GM19467 (cell line): Measurements from ENCODE around the gene BRIP1.
"Not testable (repeated sequence)": the region's sequence is repeated elsewhere in the genome, so short reads cannot be mapped to it uniquely, and the experiment has no call there.

Source experiments
- ATAC-seq: cut with Tn5 transposase; IDR thresholded peaks from one replicate; pipeline ENCODE4 v1.9.1; 2021; ENCODE audit warnings: mild to moderate bottlenecking, moderate library complexity; ENCODE audit not compliant: unreplicated experiment

The BRIP1 gene

DNA sequence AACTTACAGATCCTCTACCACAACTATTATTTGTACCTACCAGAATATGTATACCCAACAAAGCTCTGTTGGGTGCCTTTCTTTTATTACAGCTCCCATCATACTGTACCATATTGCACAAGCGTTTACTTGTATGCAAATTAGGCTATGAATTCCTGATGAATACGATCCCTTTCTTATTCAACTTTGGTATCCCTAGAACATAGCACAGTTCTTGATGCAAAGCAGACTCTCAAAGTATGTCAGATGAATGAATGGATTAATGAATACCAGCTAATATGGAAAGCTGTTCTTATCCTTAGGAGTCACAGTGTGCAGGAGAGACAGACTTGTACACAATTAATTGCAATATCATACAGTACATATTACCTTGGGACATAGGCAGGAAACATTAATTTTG lies 192.6 kb downstream of the BRIP1 start:
- no peak for ATAC-seq

DNA sequence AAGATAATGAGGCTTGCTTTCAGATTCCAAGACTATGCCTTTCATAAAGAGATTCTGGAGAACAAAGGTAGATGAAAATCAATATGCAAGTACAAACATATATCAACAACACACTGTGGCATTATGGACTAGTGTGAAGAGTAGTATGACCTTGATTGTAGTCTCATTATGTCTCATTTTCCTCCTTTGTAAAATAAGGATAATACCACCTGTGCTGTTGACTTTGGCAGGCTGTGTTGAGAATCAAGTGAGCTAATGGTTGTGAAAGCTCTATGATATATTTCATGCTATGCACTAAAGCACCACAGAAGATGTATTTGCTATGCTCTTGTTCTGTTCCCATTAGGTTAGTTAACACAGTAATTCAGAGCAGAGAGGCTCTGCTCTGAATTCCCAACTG lies 193.8 kb downstream of the BRIP1 start:
- ATAC-seq = no peak

DNA sequence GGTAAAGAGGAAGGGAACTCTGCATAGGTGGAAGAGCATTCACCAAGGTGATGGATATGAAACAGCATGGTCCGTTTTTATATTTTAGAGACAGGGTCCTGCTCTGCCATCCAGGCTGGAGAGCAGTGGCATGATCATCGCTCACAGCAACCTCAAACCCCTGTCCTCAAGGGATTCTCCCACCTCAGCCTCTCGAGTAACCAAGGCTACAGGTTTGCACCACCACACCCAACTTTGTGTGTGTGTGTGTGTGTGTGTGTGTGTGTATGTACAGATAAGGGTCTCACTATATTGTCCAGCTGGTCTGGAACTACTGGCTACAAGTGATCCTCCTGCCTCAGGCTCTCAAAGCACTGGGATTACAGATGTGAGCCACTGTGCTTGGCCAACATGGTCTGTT lies 194.8 kb downstream of the BRIP1 start:
- no peak for ATAC-seq

DNA sequence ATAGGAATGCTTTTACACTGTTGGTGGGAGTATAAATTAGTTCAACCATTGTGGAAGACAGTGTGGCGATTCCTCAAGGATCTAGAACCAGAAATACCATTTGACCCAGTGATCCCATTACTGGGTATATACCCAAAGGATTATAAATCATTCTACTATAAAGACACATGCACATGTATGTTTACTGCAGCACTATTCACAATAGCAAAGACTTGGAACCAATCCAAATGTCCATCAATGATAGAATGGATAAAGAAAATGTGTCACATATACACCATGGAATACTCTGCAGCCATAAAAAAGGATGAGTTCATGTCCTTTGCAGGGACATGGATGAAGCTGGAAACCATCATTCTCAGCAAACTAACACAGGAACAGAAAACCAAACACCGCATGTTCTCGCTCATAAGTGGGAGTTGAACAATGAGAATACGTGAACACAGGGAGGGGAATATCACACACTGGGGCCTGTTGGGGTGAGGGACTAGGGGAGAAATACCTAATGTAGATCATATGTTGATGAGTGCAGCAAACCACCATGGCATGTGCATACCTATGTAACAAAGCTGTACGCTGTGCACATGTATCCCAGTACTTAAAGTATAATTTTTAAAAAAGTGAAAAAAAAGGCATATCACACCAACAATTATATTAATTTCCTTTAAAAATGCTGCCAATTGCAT lies 196.8 kb downstream of the BRIP1 start:
- not testable (repeated sequence) for ATAC-seq

DNA sequence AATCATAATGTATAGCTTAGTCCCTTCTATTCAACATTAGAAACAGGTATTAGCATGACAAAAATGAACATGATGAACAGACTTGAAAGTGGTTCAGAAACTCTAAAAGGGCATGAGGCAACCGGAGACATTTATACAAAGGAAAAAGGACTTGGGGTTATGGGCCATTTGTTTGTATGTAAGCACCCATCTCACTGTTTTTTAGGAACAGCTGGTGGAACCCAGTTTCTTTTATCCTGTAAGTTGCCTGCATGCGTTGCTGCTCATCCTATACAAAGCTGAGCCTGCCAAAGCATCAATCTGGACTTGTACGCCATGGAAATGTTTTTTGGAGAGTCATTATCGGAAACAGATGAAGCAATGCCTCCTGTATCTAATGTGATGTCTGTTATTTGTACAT lies 200.0 kb downstream of the BRIP1 start:
- ATAC-seq = no peak

DNA sequence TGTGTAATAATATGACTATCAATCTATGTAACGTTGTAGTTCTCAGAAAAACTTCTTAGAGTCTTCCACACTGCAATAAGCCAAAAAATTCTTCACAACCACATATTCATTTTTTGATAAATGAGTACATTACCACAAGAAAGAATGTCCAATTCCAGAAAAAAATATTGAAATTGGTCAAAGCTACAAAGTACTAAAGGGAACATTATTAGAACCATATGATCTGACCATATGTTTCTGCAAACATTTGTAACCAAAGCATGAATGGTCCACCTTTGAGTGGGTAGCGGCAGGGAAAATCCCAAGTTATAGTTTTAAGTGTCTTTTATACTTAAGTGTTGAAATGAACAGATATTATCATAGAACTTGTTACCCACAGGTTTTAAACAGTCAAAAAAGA lies 200.6 kb downstream of the BRIP1 start:
- ATAC-seq = no peak

DNA sequence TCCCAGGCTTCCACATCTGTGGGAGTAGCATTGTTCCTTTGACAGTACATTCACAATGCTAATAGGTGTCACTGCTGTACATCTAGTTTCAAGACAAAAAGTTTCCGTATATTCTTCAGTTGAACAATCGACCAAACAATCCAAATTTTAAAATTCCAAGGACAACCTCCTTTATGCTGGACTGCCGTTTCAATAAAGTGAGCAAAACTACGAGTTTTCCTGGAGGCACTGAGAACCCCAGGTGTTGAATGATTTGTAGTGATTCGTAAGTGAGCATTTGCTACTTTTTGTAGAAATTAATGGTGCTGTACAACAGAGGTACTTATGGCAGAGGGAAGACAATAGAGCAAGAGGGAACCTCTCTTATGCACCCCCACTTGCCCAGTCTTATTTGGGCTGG lies 201.1 kb downstream of the BRIP1 start:
- ATAC-seq = no peak

DNA sequence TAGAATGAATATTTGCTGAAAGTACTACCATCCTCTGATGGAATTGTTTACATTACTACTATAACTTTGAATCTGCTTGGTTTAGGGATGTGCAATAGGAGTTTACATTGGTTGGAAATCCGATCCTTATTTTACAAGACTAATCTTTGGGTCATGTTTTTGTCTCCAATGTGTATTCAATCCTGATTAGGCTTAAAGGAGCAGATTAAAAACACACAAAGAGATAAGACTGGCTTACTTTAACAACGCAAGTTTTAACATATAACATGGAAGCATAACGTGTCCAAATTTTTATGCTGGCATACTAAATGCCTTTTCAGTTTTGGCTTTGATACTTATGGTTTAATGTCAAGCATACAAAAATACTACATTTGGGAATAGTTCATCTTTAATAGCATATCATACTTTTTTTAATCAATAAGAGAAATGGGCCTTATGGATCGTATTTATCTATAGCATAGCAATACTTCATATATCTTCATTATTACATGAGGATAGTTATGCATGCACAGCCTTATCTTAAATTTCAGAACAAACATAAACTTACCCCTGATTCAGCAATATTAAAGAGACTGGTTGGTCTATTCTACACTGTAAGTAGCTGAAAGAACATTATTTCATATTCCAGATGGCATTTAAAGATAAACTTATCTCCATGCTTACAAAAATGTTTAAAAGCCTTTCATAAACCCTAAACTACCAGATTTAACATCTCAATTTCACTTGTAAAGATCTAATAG lies 202.4 kb downstream of the BRIP1 start:
- no peak for ATAC-seq

DNA sequence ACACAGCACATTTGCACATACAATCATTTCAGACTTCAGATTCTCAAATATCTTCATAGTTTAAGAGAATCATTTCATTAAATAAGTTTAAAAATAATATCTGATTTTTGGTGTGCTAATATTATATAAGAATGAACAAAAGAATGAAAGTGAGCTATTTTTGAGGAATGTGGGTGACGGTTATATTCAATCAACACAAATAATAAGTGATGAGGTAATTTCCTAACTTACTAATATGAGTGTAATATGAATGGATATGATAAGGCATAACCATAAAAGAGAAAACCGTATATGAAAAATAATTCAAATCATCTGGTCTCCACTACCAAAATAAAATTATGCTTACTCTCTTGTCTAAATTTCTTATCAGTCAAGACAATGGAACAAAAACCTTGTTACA lies 203.9 kb downstream of the BRIP1 start:
- no peak for ATAC-seq

DNA sequence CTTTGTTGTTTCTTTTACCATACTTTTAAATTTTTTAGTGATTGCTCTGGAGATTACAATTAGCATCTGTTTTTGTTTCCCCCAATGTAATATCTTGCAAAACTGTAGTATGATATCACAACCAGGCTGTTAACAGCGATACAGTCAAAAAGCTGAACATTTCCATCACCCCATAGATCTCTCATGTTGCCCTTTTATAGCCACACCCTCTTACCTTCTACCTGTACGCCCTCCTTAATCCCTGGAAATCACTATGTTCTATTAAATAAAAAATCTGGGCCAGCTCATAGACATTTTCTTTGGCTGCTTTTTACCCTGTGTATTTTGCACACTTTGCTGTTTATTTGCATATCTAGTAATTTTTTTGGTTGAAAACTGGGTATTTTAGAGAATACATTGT lies 205.1 kb downstream of the BRIP1 start:
- no peak for ATAC-seq

DNA sequence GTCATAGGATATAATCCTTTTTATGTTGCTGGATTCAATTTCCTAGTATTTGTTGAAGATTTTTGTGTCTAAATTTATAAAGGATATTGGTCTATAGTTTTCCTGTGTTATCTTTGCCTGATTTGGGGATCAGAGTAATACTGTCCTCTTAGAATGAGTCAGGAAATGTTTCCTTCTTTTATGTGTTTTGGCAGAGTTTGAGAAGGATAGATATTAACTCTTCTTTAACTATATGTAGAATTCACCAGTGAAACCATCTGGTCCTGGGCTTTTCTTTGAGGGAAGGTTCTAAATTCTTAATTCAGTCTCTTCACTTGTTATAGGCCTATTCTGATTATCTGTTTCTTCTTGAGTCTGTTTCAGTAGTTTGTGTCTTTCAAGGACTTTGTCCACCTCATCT lies 206.0 kb downstream of the BRIP1 start:
- no peak for ATAC-seq

DNA sequence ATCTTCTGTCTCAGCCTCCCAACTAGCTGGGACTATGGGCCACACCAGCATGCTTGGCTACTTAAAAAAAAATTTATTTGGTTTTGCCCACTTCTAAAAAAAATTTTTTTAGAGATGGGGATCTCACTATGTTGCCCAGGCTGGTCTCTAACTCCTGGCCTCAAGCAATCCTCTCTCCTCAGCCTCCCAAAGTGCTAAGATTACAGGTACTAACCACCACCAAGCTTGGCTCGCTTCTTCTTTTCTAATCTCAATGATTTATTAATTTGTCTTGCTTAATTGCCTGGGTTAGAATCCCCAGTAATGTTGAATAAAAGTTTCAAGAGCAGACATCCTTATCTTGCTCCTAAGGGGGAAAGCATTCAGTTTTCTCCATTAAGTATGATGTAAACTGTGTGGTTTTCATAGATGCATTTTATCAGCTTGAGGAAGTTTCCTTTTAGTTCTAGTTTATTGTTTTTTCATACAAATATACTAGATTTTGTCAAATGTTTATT lies 206.6 kb downstream of the BRIP1 start:
- no peak for ATAC-seq

DNA sequence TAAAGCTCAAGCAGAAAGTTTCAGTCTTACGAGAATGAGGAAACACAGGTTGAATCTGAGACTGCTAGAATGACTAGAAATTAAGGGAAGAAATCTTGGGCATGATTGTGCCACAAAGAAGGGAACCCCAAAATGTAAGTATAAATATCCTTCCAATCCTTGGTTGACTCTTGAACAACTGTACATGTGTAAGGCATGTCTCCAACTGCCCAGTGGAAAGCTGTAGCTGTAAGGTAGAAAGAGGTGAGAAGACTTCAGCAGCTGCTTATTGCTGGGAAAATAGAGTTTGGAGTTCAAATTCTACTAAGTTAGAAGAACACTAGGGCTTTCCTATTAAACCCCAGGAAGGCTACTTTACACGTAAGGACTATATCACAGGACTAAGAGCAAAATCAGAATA lies 212.6 kb downstream of the BRIP1 start:
- no peak for ATAC-seq

DNA sequence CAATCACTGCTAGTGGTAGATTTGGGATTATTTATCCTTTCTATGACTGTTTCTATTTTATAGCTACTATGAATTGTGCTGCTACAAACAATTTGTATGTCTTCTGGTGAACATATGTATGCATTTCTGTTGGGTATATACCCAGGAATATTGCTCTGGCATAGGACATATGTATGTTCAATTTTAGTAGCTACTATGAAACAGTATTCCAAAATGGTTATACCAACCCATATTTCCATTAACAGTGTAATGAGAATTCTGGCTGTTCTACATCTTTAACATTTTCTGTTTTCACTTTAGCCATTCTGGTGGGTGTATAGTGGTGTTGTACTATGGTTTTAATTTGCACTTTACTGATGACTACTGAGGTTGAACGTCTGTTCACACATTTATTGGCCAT lies 214.7 kb downstream of the BRIP1 start:
- ATAC-seq = no peak

DNA sequence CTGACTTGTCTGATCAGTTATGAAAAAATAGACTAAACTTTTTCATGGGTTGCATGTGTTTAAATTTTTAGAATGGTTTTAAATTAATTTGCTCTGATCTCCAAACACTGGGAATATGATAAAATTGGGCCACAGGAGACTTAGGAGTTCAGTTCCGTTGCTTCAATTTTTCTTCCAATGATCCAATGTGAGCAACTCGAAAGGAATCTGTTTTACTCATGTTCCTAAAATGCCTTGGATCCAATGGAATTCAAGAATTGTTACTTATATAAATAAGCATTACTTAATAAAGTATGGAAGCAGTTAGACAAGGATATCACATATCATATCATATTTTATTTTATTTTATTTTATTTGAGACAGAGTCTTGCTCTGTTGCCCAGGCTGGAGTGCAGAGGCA lies 216.3 kb downstream of the BRIP1 start:
- ATAC-seq = no peak

DNA sequence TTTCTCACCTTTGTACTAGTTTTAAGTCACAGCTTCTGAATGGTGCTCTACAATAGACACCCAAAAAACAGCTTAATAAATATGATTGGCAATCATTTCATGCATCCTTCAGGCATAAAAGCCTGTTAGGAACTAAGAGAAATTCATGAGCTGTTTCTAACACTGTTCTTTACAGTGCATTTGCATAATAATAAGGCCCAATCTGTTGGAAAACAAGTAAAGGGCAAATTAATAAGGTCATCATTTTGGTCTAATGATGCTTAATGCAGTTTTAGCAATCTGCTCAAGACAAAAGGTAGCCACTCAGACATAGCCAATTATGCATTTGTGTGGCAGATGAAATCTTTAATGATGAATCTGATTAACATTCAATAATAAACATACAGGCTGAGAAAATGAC lies 216.8 kb downstream of the BRIP1 start:
- ATAC-seq = no peak

DNA sequence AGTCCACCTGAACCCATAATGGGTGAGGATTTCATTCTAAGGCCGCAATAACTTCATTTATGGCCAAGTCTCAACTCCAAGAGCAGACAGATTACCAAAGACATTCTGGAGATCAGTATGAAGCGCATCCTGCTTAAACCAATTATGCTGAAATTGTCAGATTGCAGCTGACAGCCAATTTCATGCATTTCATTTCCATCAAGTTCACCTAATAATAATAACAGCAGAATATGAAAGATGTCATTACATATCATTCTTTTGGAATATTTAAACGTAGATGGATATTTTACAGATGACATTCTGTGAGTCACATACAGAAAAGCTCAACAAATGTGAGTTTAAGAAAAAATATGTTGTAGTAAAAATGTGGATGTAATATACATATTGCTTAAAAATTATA lies 217.4 kb downstream of the BRIP1 start:
- ATAC-seq = no peak

DNA sequence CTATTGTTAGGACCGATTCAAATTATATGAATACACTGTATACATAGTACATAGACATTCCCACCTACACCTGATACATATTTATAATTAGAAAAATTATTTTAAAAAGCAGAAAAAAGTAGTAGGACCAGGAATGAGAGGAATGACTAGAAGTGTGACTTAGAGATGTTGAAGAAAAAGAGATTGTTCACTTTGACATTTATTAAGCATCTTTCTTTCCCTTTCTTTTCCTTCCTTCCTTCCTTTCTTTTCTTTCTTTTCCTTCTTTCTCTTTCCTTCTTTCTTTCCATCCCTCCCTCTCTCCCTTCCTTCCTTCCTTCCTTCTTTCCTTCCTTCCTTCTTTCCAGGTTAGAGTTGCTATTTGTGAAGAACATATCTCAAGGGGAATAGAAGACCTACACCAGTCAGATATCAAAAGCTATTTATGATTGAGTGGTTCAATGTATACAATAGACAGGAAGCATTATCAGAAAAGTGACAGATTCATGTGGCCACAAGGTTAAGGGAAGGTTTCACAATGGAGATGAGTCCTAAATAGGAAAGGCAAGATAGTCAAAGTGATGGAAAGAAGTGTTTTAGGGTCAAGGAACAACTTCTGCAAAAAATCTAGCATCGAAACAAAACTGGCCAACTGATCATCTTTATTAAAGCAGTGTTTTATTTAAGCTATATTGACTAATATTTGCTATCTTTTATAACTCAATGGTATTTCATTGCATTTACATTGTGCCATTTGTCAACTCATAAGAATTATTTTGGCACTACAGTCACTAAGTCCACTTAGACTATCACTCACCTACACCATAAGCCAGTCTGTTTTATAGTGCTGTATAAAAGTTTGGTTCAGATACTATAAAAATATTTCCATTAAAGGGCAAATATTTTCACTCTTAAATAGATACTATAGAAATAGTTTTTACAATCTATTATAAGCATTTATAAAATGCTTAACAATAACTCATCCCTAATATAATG lies 218.2 kb downstream of the BRIP1 start:
- ATAC-seq = no peak

DNA sequence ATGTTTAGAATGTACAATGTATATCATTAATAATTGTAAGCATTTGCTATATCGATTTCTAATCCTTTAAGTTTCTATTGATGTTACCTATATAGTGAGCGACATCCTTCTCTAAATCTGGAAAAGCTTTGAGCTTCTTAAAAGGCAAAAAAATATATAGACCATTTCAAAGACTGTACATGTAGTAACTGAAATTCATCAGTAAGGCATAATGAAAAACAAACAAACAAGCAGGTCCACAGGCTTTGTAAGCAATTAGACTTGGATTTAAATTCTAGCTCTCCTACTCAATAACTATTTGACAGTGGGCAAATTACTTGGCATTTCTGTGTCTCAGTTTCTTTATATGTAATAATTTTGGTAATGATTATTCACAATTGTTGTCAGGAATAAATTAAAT lies 220.6 kb downstream of the BRIP1 start:
- ATAC-seq = no peak

DNA sequence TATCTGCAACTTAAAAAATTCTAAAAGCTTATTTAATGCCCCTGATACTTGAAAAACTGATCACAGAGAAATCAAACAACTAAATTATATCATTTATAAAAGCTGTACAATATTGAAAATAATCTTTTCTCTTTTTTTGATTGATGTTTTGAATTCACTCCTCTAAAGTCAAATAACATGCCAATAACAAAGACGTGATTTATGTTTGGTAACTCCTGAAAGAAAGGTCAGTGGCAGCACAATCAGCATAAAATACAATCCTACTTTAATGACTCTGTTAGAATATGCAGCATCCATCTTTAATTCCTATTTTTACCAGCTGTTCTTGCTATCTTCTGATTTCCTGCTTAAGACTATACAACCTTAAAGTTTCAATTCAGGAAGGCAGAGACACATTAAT lies 221.6 kb downstream of the BRIP1 start:
- ATAC-seq = no peak

DNA sequence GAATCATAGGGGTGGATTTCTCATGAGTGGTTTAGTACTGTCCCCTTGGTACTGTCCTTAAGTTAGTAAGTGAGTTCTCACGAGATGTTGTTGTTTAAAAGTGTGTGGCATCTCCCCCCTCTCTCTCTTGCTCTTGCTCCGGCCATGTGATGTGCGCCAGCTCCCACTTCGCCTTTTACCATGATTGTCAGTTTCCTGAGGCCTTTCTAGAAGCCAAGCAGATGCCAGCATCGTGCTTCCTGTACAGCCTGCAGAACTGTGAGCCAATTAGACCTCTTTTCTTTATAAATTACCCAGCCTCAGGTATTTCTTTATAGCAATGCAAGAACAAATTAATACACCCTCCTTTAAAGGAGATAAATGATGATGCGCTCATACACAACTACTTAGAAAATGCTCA lies 222.2 kb downstream of the BRIP1 start:
- ATAC-seq = no peak
